Activated CD4-positive, alpha-beta T cell treated with anti-CD3 and anti-CD28 coated beads for 4 hours (primary cell): ENCODE data around the gene PRELP.

Experiments
- DNase-seq, 2 donors: peaks; one replicate each; pipeline ENCODE4 v3.0.0-alpha.2; 2020

PRELP gene

GRCh38 chr1:203528063-203528462, 52.5 kb downstream of the PRELP start:
- DNase-seq = no peak

DNA sequence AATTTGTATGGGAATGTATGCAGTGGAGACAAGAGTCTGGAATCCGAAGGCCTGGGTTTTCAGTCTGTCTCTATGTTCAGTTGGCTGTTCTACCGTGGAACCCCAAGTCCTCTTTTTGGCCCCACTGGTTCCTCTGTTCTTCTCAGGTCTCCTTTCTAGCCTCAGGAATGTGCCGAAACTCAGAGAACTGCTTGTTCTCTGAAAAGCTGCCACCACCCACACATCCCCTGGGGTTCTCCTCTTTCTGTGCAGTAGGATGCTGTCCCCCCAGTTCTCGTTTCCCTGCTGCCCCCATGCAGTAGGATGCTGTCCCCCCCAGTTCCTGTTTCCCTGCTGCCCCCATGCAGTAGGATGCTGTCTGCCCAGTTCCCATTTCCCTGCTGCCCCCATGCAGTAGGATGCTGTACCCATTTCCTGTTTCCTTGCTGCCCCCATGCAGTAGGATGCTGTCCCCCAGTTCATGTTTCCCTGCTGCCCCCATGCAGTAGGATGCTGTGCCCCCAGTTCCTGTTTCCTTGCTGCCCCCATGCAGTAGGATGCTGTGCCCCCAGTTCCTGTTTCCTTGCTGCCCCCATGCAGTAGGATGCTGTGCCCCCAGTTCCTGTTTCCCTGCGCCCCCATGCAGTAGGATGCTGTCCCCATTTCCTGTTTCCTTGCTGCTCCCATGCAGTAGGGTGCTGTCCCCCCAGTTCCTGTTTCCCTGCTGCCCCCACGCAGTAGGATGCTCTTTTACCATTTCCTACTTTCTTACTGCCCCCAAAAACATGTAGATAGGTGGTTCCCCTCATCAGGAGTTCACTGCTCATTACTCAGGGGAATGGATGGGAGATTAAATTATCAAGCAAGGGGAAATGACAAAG, 53.6 kb downstream of the PRELP start:
- DNase-seq = no peak

GRCh38 chr1:203531063-203531462, 55.5 kb downstream of the PRELP start:
- DNase-seq = no peak

GRCh38 chr1:203534012-203534411, 58.4 kb downstream of the PRELP start:
- DNase-seq = no peak

DNA sequence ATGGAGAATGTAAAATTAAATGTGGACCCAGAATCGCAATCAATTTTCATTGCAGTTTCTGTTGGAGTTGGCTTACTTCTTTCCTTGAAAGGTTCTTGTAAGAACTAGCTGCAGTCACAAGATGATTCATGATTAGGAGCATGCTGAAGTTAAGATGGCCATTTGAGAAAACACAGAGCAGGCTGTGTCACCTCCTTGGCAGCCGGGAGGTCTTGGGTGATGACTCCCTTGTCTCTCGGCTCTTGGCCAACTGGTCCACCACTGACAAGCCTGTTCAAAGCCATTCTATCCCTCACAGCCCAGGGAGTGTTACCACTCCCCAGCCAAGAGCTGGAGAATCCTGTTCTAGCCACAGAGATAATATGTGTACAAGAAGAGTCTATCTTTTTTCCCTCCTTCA, 58.9 kb downstream of the PRELP start:
- no peak for DNase-seq

DNA sequence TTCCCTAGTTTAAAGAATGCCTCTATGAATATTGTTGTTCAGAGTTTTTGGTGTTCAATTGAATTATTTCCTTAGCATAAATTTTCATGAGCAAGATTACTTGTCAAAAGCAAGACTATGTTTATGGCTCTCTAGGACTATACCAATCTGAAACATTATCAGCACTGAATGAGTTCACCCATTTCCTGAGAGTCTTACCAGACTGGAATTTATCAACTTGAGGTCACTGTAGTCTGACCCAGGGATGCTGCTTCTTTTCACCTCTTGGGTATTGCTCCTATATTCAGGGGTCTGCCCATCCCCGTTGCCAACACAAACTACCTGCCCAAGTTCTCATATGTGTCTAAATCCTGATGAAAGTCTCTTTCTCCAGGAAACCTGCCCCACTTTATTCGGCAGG, 61.0 kb downstream of the PRELP start:
- DNase-seq = no peak

DNA sequence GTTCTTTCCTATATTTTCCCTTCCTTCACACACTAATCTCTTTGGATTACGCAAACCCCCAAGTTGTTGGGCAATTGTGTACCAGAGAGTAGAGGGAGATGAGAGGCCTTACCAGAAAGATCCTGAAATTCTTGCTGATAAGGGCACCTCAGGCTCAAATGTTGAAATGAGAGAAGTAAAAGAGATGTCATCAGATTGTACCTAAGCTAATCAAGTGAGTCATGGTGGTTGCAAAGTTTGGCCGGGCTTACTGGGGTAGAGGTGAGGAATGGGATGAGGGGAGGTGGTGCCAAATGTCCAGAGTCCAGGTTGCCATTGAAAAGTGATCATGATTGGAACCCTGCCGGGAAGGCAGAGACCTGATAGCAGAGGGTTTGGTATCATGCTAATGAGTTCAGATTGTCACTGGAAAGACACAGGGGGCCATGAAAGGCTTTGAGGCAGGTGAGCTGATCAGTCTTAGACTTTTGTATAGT, 61.4 kb downstream of the PRELP start:
- DNase-seq = no peak

- DNase-seq = no peak
Measured at GRCh38 chr1:203537806-203538464, 62.3 kb downstream of the PRELP start.

DNA sequence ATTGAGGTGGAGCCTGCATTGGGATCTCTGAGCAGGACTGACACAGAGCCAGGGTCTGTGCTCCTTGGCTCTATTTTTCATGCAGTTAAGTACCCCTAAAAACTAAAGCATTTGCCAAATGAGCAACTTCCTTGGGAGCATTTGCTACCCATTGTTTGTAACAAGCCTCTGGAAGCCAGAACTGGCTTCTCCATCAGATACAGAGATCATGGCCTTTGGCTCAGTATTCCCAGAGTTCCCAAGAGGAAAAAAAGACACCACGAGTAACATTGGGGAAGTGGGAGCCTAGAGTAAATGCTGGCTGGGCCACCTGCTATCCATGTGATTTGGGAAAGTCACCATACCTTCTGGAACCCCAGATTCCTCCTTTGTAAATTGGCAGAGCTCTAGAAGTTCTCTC, 63.1 kb downstream of the PRELP start:
- DNase-seq = no peak

DNA sequence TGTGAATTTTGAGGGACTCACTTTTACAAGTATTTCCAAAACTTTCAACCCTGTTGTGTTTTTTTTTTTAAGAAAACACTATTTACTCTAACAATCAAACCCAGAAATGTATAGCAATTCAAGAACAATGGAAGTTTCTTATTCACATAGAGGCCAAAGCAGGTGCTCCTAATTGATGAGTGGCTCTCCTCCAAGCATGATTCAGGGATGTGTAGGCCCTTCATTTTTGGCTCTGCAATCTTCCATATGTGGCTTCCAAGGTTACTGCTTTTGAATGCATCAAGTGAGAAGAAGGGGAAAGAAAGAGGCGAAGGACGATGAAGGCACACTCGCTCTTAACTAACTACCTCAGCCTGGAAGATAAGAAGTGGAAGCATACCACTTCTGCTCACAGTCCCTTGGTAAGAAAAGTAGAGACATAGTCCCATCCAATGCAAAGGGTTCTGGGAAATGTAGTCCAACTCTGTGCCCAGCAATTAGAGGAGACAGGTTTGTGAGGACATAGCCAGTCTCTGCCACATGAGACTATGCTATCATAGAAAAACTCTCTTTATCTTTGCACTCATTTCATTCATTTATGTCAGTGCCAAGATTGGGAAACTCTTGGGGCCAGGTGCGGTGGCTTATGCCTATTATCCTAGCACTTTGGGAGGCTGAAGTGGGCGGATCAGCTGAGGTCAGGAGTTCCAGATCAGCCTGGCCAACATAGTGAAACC, 64.4 kb downstream of the PRELP start:
- DNase-seq = no peak
